Measurements from ENCODE around the gene ADGRG6. TPM values are rescaled to one million over a fixed set of nuclear protein-coding genes. Genes with fewer than 3 reads are reported as not detected.

Gene ADGRG6
- total and polyA plus RNA-seq, 10 of the 15 experiments (the other 5 are each of a cell fraction or from before 2014, with no cell fraction given), result 0.01 to 0.24 (median 0.13) TPM; not detected in 7

DNA sequence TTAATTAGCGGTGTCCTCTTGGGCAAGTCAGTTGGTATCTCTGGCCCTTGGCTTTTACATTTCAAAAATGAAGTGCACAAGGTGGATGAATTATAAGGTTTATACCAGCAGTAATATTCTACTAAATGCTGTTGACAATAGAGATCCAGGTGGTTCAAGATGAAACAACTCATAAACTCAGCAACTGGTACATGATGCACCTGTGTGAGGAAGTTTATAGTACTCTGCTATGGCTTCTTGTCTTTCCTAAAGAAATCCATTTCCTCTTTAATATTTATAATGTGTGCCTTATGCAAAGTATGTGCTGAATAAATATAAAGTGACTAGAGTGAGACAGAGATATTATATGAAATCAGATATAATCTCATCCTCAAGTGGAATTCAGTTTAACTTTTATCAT is 48.5 kb downstream of the ADGRG6 start (continued):
- TF ChIP-seq, protein P1, sequence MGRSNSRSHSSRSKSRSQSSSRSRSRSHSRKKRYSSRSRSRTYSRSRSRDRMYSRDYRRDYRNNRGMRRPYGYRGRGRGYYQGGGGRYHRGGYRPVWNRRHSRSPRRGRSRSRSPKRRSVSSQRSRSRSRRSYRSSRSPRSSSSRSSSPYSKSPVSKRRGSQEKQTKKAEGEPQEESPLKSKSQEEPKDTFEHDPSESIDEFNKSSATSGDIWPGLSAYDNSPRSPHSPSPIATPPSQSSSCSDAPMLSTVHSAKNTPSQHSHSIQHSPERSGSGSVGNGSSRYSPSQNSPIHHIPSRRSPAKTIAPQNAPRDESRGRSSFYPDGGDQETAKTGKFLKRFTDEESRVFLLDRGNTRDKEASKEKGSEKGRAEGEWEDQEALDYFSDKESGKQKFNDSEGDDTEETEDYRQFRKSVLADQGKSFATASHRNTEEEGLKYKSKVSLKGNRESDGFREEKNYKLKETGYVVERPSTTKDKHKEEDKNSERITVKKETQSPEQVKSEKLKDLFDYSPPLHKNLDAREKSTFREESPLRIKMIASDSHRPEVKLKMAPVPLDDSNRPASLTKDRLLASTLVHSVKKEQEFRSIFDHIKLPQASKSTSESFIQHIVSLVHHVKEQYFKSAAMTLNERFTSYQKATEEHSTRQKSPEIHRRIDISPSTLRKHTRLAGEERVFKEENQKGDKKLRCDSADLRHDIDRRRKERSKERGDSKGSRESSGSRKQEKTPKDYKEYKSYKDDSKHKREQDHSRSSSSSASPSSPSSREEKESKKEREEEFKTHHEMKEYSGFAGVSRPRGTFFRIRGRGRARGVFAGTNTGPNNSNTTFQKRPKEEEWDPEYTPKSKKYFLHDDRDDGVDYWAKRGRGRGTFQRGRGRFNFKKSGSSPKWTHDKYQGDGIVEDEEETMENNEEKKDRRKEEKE (IDR thresholded peaks at IDR 0.05), result no peak

DNA sequence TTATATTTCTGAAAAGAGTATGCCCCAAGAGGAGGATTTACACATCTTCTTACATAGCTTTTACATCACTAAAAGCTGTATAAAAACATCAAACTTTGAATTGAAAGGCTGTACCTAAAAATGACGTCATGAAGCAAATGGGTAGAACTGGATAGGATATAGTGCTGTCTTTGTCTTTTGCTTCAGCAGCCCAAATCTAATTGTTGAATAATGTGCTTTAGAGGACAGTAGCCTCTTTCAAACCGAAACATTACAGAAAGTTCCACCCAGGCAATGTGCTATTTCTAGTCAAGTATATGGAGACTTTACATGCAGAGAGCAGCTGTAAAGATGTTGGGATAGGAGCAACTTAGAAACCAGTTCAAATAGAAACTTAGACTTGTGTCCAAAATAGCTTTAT is 51.9 kb downstream of the ADGRG6 start:
- intact Hi-C loops (cut with micrococcal nuclease; ENCODE audit: unreplicated experiment) (no loop called here), in situ Hi-C loops (cut with MboI) (no loop called here)
- H3K27me3 ChIP-seq (replicated peaks in 1 of 2; ENCODE audit: control insufficient read depth in 2 of 2, insufficient read depth in 2 of 2, low read length in 1 of 2), result no peaks in the 10 kb centered on the region
- no peak for FAIRE-seq
- H3K79me2 ChIP-seq (ENCODE audit: control insufficient read depth, insufficient read depth, low read length), result no peaks in the 10 kb centered on the region
- no peak overlapping the region for H3K9ac ChIP-seq (ENCODE audit: control insufficient read depth, insufficient read depth, low read length)
- WGBS (ENCODE audit: insufficient coverage, insufficient replicate concordance, low lambda C conversion rate, missing lambda C conversion rate), result 16% methylated on average over 2 of the region's 2 CpGs
- ChIA-PET RAD21 (ENCODE audit: unreplicated experiment) (no interaction called here), CTCF (interaction anchor here (0.6 kb wide), 1 partner anchor 8 kb away, joined by 3 read pairs; no protein-coding TSS in a partner anchor), SMC1A (ENCODE audit: uncharacterized antibody, unreplicated experiment) (no interaction called here), POLR2A (no interaction called here)
- ATAC-seq, result no peak
- no peaks in the 10 kb centered on the region for H3K9me3 ChIP-seq (replicated peaks; ENCODE audit: control insufficient read depth, insufficient read depth, low read length)
- no peak overlapping the region for H2AFZ ChIP-seq (ENCODE audit: control insufficient read depth, low read depth, low read length)
- H3K4me2 ChIP-seq (ENCODE audit: control insufficient read depth, insufficient read depth), result no peak overlapping the region
- no peak overlapping the region for H3K27ac ChIP-seq (ENCODE audit: control insufficient read depth, insufficient read depth)
- H3K36me3 ChIP-seq (ENCODE audit: control insufficient read depth in 2 of 2, insufficient read depth in 2 of 2, low read length in 1 of 2), result no peaks in the 10 kb centered on the region
- no peak overlapping the region for H3K4me3 ChIP-seq
- no peak for TF ChIP-seq POLR2A (IDR thresholded peaks at IDR 0.05; ENCODE audit: low read depth, low read length)
- TF ChIP-seq KDM1A (IDR thresholded peaks at IDR 0.05; ENCODE audit: borderline replicate concordance), result no peak
- peak; percentile 40; the same call in 1 of the 2 replicates for TF ChIP-seq ATF7 (IDR thresholded peaks at IDR 0.05; ENCODE audit: low read depth)
- TF ChIP-seq, protein P2, sequence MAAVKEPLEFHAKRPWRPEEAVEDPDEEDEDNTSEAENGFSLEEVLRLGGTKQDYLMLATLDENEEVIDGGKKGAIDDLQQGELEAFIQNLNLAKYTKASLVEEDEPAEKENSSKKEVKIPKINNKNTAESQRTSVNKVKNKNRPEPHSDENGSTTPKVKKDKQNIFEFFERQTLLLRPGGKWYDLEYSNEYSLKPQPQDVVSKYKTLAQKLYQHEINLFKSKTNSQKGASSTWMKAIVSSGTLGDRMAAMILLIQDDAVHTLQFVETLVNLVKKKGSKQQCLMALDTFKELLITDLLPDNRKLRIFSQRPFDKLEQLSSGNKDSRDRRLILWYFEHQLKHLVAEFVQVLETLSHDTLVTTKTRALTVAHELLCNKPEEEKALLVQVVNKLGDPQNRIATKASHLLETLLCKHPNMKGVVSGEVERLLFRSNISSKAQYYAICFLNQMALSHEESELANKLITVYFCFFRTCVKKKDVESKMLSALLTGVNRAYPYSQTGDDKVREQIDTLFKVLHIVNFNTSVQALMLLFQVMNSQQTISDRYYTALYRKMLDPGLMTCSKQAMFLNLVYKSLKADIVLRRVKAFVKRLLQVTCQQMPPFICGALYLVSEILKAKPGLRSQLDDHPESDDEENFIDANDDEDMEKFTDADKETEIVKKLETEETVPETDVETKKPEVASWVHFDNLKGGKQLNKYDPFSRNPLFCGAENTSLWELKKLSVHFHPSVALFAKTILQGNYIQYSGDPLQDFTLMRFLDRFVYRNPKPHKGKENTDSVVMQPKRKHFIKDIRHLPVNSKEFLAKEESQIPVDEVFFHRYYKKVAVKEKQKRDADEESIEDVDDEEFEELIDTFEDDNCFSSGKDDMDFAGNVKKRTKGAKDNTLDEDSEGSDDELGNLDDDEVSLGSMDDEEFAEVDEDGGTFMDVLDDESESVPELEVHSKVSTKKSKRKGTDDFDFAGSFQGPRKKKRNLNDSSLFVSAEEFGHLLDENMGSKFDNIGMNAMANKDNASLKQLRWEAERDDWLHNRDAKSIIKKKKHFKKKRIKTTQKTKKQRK (IDR thresholded peaks at IDR 0.05; ENCODE audit: low read depth, low read length), result no peak
- no peak for DNase-seq (ENCODE audit: low read depth, low spot score)
- H3K4me1 ChIP-seq (ENCODE audit: control insufficient read depth, insufficient read depth, low read length), result no peaks in the 10 kb centered on the region
- H4K20me1 ChIP-seq (ENCODE audit: control insufficient read depth, insufficient read depth), result no peaks in the 10 kb centered on the region
- no TSS peak for BruUV-seq (replicated peaks)
